GM23248 (cell line): ENCODE data around the gene RCOR1.

ENCODE experiments used
- EZH2 ChIP-seq: fragments of 200-600 bp; sonication (generic); IDR thresholded peaks from 2 replicates; pipeline ENCODE4 v1.6.1; 2018; ENCODE audit warnings: antibody characterized with exemption, mild to moderate bottlenecking; ENCODE audit not compliant: insufficient read depth, poor library complexity, severe bottlenecking
- EZH2phosphoT487 ChIP-seq: fragments of 200-600 bp; sonication (generic); IDR thresholded peaks from 2 replicates; pipeline ENCODE4 v1.6.1; 2018; ENCODE audit warnings: antibody characterized with exemption, moderate library complexity, mild to moderate bottlenecking, low read depth; ENCODE audit not compliant: insufficient read depth

DNA sequence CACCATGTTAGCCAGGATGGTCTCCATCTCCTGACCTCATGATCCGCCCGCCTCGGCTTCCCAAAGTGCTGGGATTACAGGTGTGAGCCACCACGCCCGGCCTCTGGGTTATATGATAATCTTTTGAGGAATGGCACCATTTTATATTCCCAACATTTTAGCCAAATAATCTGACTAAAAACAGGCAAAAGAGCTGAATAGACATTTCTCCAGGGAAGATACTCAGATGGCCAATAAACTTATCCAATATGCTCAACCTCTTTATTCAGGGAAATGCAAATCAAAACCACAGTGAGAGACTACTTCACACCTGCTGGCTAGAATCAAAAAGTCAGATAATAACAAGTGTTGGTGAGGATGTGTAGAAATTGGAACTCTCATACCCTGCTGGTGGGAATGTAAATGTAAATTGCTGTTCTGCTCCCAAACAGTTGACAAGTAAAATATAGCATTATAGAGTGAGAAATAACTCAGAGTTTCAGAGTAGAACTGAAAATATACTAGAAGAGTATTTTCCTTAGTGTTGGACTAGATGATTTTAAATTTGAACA lies 80.0 kb downstream of the RCOR1 start:
- no peak for TF ChIP-seq EZH2phosphoT487
- TF ChIP-seq EZH2, result no peak
